IMR-90 (cell line): ENCODE measurements around the gene AREL1.

Experiments
- BHLHE40 ChIP-seq: fragments of 150-350 bp; IDR thresholded peaks from 2 replicates; pipeline ENCODE4 v1.6.1; 2016; ENCODE audit warnings: mild to moderate bottlenecking, low read depth, low read length
- CEBPB ChIP-seq: IDR thresholded peaks from 2 replicates; pipeline ENCODE4 v1.6.1; 2012; ENCODE audit warnings: low read depth, low read length, improper control_type of control experiment
- CTCF ChIP-seq: conservative IDR thresholded peaks from 2 replicates; pipeline ENCODE4 v1.5.1; 2012; ENCODE audit warnings: mild to moderate bottlenecking, low read depth, low read length, improper control_type of control experiment
- FOS ChIP-seq: fragments of 150-350 bp; IDR thresholded peaks from 2 replicates; pipeline ENCODE4 v1.6.1; 2016; ENCODE audit warnings: low read depth, low read length
- MAFK ChIP-seq: IDR thresholded peaks from 2 replicates; pipeline ENCODE4 v1.6.1; 2012; ENCODE audit warnings: low read depth, low read length, improper control_type of control experiment
- MXI1 ChIP-seq: IDR thresholded peaks from 2 replicates; pipeline ENCODE4 v1.6.1; 2012; ENCODE audit warnings: low read depth, mild to moderate bottlenecking, low read length, moderate library complexity, borderline replicate concordance
- POLR2A ChIP-seq: IDR thresholded peaks from 2 replicates; pipeline ENCODE4 v1.6.1; 2012; ENCODE audit warnings: mild to moderate bottlenecking, low read depth, low read length
- RAD21 ChIP-seq: IDR thresholded peaks from 2 replicates; pipeline ENCODE4 v1.6.1; 2012; ENCODE audit warnings: low read length, improper control_type of control experiment
- RCOR1 ChIP-seq: IDR thresholded peaks from 2 replicates; pipeline ENCODE4 v1.6.1; 2012; ENCODE audit warnings: mild to moderate bottlenecking, low read length, improper control_type of control experiment; ENCODE audit not compliant: insufficient replicate concordance
- SMC3 ChIP-seq: fragments of 150-350 bp; IDR thresholded peaks from 2 replicates; pipeline ENCODE4 v1.6.1; 2016; ENCODE audit warnings: low read depth, mild to moderate bottlenecking, antibody characterized with exemption, low read length, moderate library complexity
- USF2 ChIP-seq: fragments of 150-350 bp; IDR thresholded peaks from 2 replicates; pipeline ENCODE4 v1.6.1; 2017; ENCODE audit warnings: mild to moderate bottlenecking, antibody characterized with exemption, low read length, low read depth

DNA sequence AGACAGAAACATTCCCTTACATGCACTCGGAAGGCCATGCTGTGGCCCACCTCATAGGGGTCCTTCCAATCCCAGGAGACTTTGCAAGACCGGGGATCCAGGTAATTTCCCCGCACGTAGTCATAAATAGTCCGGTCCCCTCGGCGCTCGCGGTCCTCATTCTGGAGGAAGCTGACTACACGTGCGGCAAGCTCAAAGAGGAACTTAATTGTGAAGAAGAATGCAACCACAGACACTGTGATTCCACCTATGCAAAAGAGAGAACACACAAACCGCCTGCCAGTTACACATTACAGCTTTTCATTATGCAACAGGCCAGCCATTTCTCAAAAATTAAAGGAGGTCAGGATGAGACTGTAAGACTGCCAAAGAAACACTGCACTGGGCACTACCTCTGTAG lies 28.4 kb downstream of the AREL1 start:
- TF ChIP-seq CTCF (no peak), CEBPB (no peak), POLR2A (no peak), MAFK (no peak), MXI1 (no peak), FOS (no peak), RCOR1 (no peak), BHLHE40 (no peak), USF2 (no peak), RAD21 (no peak), SMC3 (no peak)
